Activated gamma-delta T cell treated with Interleukin-2 at 50 U/mL for 16 hours (primary cell): ENCODE measurements around the gene DCLK2.

Experiments
- DNase-seq: peaks from one replicate; pipeline ENCODE4 v3.0.0-alpha.2; 2020

Gene DCLK2

DNA sequence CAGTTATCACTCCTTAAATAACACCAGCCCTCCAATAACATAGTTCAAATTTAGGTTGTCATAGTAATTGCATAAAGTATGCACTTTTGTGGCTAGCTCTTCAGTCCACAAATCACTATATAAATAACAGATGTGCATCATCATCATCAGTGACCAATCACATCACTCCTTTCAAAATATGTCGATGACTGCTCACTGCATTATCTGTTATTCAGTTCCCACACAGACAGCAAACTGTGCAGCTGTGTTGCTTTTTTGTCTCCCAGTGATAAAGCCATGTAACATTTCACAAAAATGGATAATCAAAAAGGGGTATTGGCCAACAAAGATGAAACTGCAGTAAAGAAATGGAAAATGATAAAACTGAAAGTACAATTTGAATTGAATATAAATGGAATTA is 205.4 kb downstream of the DCLK2 start:
- no peak for DNase-seq

GRCh38 chr4:150286656-150287055 is 208.4 kb downstream of the DCLK2 start:
- DNase-seq = no peak

DNA sequence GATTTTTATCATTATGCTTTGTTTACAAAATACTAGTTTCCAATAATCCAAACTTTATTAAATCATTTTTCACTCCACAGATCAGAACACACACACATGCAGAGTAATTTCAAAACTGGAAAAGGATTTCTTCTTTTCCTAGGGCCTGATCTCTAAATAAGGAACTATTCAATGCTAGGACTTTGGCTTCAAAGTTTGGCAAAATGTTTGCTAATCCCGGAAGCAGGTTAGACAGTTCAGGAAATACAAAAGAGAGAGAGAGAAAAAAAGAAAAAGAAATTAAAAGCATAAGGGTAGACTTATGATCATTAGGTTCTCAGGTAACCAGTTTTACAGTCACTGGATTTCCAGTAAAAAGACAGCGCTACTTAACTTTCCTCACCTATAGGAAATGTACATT is 211.0 kb downstream of the DCLK2 start:
- DNase-seq = no peak

DNA sequence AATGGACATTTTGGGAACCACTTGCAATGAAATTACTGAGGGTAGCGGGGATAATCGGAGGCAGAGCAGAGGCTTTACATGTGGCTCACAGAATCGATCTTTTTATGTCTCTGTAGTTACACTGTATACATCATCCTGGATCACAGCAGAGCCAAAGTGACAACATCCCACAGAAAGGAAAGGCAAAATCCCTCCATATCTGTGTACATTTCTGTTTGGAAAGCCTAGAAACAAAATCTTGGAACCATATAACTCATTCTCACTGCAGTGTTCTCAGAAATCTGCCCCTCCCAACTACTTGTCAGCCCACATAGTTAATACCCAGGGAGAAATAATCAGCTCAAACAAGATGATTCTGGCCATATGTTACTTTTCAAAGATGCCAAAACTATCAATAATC is 211.6 kb downstream of the DCLK2 start:
- DNase-seq = no peak

DNA sequence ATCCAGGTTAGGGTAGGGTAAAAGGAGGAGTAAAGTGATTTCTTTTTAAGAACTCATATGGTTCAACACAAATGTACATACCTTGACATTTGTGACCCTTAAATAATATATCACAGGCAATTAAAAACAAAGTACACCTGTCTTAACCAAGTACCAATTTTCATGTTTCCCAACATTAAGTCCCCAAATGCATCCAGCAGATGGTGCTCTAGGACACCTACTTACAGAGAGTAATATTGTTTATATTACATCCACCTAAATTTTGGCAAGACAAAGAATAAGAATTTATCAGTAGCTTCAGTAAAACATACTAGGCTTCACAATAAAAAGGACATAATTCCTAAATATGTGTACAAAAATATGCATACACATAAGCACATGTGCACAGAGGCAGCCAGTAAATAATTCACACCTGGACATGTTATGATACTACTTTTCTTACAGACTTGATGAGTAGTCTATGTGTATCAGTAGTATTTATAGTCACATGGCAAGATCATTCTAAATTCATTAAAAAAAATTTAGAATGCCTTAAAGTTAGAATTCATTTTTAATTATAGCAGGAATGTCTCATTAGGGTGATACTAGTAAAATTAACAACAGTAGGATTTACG is 219.7 kb downstream of the DCLK2 start:
- DNase-seq = peak; percentile 5

GRCh38 chr4:150299816-150300215 is 221.6 kb downstream of the DCLK2 start:
- no peak for DNase-seq

DNA sequence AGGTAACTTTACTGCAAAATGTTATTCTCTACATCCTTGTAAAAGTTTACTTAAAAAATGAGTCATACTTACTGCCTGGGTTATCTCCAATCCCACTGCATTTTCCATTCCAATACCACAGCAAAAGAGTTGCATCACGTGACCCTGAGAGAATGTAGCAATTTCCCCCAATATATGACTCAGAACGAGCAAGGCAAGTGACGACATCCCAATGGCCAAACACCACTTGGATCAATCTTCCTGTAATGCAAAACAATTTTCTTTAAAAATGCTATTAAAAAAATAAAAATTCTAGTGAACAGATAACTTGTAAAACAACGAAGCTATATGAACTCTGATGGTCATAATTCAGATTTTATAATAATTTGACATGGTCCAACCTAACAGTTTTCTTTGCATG is 224.3 kb downstream of the DCLK2 start:
- no peak for DNase-seq

DNA sequence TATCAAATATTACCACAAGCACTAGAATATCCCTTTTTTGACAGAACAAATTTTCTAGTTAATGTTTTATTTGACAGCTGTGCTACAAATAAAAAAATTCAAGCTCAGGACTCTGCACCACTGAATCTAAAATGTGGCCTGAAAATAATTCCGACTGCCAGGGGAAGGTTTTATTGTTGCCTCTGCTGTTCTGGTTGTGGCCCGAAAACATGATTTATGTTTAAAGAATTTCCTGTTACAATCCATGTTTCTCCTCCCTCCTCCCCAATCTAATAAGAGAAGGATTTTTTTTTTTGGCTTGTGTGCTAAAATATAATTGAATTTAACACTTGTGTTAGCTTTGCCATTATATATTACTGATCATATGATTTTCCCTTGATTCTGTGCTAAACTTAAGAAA is 227.8 kb downstream of the DCLK2 start:
- no peak for DNase-seq

DNA sequence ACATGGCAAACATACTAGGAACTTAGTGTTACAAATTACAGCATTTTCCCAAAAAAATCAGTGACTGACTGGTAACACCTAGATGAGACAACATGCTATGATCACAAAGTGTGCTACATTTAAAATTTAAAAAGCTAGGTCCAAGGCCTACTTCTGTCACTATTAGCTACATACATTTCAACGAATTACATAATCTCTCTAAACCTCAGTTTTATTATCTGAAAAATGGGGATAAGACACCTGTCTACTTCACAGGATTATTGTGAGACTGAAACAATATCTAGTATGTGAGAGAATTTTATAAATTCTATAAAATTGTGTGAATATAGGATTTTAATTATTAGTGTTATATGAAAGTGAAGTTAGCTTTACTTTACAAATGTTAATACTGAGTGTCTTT is 228.5 kb downstream of the DCLK2 start:
- no peak for DNase-seq
